HG03139 (cell line): Measurements from ENCODE around the gene IL10RB.
A peak's percentile ranks its signal among the peaks of the same experiment; 100 is the strongest.

Source experiments
- ATAC-seq: cut with Tn5 transposase; IDR thresholded peaks from one replicate; pipeline ENCODE4 v1.9.1; 2021; ENCODE audit not compliant: unreplicated experiment

IL10RB gene

GRCh38 chr21:33265664-33266049, 510 bp upstream of the IL10RB start:
- ATAC-seq = no peak

GRCh38 chr21:33266789-33267135, 595 bp downstream of the IL10RB start:
- no peak for ATAC-seq

DNA sequence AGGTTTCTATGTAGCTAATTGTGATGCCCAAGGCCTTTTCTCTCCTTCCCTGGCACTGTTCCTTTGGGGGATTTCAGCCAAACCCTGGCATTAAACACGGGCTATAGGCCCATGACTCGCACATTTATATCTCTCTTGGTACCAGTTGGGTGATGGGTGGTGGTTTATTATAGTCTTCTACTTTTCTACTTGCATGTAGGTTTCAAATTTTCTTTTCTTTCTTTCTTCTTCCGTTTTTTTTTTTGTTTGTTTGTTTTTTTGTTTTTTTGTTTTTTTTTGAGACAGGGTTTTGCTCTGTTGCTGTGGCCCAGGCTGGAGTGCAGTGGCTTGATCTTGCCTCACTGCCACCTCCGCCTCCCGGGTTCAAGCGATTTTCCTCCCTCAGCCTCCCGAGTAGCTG, 1.1 kb downstream of the IL10RB start:
- no peak for ATAC-seq

DNA sequence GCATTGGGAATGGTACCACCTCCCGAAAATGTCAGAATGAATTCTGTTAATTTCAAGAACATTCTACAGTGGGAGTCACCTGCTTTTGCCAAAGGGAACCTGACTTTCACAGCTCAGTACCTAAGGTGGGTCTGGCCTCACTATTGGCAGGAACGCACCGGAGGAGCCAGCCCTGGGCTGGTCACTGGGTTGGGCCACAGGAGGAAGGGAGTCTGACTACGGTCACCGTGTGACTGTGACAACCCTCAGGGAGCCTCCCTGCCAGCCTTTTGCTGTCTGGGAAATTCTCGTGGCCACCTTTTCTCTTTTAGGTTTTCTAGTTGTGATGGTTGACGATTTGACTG, 2.2 kb downstream of the IL10RB start:
- ATAC-seq = no peak

DNA sequence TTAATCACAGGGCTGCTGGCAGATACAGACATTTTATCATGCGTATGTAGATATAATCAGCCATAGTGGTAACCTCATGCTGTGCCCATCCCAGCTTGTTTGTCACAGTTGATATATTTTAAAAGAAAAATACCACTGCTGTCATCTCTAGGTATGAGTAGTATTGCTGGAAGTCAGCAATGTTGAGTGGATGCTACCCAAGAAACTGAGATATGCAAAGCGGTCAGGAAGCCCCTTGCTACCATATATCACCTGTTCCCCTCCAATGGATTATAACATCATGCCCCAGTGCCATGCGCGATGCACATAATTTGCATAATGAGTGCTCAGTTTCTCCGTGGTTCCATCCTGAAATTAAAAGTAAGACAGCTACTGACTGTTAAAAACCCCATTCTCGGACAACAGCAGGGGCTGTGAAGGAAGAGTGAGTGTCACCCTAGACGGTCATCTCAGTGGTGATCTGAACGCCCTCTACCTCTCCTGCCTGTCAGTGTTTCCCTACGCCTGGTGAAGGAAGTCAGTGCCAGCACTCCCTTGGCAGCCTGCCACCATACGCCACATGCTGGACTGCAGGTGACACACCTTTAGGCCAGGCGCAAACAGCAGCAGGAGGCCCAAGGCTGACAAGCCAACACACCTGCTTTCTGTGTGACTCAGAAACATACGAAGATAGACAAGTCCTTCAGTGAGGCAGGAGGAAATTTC, 2.7 kb downstream of the IL10RB start:
- peak; percentile 43 for ATAC-seq

GRCh38 chr21:33270986-33271385, 4.8 kb downstream of the IL10RB start:
- ATAC-seq = no peak

GRCh38 chr21:33273044-33273443, 6.9 kb downstream of the IL10RB start:
- ATAC-seq = no peak

- no peak for ATAC-seq
These were observed 12.6 kb downstream of the IL10RB start for GRCh38 chr21:33278721-33279120.

DNA sequence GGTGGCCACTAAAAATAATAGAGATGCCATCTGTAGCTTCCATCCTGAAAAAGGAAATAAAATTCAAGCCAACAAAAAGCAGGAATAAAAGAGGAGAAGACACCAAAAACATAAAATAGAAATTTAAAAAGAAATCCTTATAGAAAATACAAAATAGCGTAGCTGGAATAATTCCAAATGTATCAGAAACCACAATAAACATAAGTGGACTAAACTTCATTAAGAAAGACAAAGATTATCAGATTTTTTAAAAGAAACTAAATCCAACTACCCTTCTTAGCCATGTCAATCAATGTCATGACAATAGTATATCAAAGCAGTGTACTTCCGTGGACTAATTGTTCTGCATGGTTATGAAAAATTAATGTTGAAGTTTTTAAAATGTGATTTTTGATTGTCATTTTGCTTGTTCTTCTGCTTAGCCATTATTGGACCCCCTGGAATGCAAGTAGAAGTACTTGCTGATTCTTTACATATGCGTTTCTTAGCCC, 13.2 kb downstream of the IL10RB start:
- ATAC-seq = no peak

DNA sequence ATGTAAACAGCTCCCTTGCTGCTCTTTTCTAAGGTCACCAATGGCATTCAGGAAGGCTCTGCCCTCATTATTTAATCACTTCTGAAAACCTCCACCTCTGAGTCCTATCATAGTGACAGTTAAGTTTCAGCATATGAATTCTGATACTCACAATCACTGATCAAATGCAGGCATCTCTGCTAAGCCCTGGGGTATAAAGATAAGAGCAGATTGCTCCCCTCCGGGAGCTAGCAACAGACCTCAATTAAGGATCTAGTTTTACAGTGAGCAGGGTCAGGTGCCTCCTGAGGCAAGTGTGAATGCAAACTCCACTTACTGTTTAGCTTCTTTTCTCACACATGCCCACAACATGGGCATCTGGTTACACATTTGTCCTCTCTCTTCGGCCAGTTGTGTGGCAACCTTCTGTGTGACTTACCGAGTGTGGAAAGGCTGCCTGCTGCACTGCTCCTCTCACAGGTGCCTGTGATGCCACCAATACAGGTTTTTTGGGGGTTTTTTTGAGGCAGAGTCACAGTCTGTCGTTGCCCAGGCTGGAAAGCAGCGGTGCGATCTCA, 15.0 kb downstream of the IL10RB start:
- no peak for ATAC-seq

- ATAC-seq = no peak
These were observed 17.0 kb downstream of the IL10RB start for GRCh38 chr21:33283203-33283602.

- no peak for ATAC-seq
These were observed 19.9 kb downstream of the IL10RB start for GRCh38 chr21:33286076-33286475.

DNA sequence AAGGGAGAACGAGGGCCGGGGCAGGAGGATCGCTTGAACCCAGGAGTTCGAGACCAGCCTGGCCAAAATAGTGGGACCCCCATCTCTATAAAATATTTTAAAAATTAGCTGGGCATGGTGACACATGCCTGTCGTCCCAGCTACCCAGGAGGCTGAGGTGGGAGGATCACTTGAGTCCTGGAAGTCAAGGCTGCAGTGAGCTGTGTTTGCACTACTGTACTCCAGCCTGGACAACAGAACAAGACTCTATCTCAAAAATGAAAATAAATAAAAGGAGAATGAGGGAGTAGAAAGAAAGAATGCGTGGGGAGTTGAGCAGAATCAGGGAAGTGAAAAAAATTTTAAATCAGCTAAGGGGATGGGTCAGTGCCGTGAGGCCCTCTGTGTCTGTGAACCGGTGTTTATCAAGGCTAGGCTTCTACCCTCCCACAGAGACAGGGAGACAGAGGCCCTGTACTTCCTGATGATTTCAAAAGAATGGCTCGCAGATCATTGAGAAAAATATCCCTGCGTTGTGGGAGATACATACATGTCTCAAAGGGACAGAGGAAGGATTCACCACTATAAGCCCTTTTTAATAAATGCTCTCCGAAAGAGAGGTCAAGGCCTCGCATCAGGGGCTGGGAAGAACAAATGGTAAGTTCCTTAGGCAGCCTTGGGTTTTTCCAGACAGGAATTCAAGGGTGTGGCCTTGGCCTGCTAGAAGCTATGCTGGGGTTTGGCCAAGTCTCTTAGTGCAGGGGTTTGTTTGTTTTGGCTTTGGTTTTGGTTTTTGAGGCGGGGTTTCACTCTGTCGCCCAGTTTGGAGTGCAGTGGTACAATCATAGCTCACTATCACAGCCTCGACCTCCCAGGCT, 20.7 kb downstream of the IL10RB start:
- no peak for ATAC-seq

DNA sequence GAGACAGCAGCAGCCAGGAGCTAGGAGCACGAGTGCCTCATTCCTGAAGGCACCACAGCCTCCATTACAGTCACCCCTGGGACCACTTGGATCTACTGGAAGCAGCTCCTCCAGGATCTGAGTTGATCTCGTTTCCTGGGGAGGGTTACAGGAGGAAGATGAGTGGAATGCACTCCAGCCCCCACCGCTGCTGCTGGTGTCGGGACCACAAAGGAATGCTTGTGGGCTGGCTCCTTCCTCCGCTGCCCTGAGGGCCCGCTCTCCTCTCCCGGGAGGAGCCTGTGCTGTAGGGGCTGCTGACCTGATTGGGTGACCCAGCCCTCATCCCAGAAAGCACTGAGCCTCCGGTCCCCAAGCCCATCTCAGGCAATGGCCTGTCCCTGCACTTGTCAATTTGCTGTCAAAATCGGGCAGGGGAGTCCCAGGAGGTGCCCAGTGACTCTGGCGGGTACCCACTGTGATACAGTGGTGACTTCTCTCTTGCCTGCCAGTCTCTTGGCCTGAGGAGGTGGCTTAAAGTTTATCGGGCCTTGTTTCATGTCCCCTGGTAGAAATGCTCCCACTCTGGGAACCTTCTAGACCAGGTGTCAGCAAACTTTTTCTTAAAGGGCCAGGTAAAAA, 23.1 kb downstream of the IL10RB start:
- no peak for ATAC-seq

GRCh38 chr21:33290441-33290840, 24.3 kb downstream of the IL10RB start:
- no peak for ATAC-seq

- ATAC-seq = no peak
These were observed 25.5 kb downstream of the IL10RB start for GRCh38 chr21:33291686-33292085.

- ATAC-seq = no peak
These were observed 26.6 kb downstream of the IL10RB start for GRCh38 chr21:33292724-33293123.

GRCh38 chr21:33293136-33293535, 27.0 kb downstream of the IL10RB start:
- no peak for ATAC-seq

DNA sequence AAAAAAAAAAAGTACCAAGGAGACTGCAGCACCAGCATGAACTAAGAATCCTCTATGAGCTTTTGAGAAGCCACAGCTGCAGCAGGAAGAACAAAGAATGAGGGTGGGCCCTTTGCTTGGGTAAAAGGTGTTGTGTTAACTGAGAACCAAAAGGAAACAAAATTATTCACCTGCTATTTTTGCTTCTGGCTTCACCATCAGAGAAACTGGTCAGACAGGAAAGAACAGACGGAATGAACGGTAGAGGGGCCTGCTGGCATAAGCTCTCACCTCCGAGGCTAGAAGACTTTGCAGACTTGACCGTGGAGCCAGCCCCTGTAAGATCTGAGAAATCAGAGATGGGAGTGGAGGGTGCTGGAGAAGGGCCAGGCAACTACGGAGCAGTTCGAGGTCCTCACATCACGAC, 27.6 kb downstream of the IL10RB start:
- ATAC-seq = no peak

DNA sequence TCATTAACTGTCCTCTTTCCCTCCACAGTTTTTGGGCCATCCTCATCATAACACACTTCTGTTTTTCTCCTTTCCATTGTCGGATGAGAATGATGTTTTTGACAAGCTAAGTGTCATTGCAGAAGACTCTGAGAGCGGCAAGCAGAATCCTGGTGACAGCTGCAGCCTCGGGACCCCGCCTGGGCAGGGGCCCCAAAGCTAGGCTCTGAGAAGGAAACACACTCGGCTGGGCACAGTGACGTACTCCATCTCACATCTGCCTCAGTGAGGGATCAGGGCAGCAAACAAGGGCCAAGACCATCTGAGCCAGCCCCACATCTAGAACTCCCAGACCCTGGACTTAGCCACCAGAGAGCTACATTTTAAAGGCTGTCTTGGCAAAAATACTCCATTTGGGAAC, 30.0 kb downstream of the IL10RB start:
- no peak for ATAC-seq

GRCh38 chr21:33299181-33299752, 33.1 kb downstream of the IL10RB start:
- peak; percentile 63 for ATAC-seq
